Sigmoid colon (tissue), 4 donors: ENCODE results near the gene FBXL16.

Experiments used
- EP300 ChIP-seq, 4 donors: sonication (generic); formaldehyde crosslinking; IDR thresholded peaks; one replicate each; pipeline ENCODE4 v1.6.1; 2017; ENCODE audit warnings: antibody characterized with exemption in 4 of 4
- POLR2A ChIP-seq, 2 donors: fragments of 450-650 bp; IDR thresholded peaks; one replicate each; pipeline ENCODE4 v1.6.1; 2016; ENCODE audit warnings: antibody characterized with exemption in 2 of 2, mild to moderate bottlenecking in 2 of 2, moderate library complexity in 2 of 2
- POLR2AphosphoS5 ChIP-seq, 4 donors: sonication (generic); formaldehyde crosslinking; IDR thresholded peaks; one replicate each; pipeline ENCODE4 v1.6.1; 2017; ENCODE audit warnings: antibody characterized with exemption in 4 of 4
- TF ChIP-seq, protein P1 (sequence below), 4 experiments: fragments of 450-650 bp in 3 of 4; fragments of 200-600 bp in 1 of 4; IDR thresholded peaks; one replicate each; pipeline ENCODE4 v1.5.1; 2016 to 2019; ENCODE audit warnings: antibody characterized with exemption in 4 of 4, mild to moderate bottlenecking in 3 of 4, moderate library complexity in 2 of 4

- TF ChIP-seq, protein P1, sequence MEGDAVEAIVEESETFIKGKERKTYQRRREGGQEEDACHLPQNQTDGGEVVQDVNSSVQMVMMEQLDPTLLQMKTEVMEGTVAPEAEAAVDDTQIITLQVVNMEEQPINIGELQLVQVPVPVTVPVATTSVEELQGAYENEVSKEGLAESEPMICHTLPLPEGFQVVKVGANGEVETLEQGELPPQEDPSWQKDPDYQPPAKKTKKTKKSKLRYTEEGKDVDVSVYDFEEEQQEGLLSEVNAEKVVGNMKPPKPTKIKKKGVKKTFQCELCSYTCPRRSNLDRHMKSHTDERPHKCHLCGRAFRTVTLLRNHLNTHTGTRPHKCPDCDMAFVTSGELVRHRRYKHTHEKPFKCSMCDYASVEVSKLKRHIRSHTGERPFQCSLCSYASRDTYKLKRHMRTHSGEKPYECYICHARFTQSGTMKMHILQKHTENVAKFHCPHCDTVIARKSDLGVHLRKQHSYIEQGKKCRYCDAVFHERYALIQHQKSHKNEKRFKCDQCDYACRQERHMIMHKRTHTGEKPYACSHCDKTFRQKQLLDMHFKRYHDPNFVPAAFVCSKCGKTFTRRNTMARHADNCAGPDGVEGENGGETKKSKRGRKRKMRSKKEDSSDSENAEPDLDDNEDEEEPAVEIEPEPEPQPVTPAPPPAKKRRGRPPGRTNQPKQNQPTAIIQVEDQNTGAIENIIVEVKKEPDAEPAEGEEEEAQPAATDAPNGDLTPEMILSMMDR (IDR thresholded peaks at IDR 0.05): peak in 1 of 4 experiments; percentile 6
- no peak for TF ChIP-seq POLR2A (IDR thresholded peaks at IDR 0.05)
- TF ChIP-seq POLR2AphosphoS5 (IDR thresholded peaks at IDR 0.05): no peak
- TF ChIP-seq EP300 (IDR thresholded peaks at IDR 0.05): no peak
Observed at GRCh38 chr16:648071-648780, 57.4 kb downstream of the FBXL16 start.
